ENCODE results near the gene URB2.
"Not testable (repeated sequence)": the region's sequence is repeated elsewhere in the genome, so short reads cannot be mapped to it uniquely, and the experiment has no call there.

URB2 gene
- total RNA-seq = 5.3 to 30.4 (median 22.5) reads per million in 17 experiments

GRCh38 chr1:229625915-229626831 is at the start of gene URB2, which contains the start of gene TAF5L:
Gene URB2, plus strand, starts transcription at chr1:229626247. Its CDS starts 1,387 bp downstream, at chr1:229627634.
Gene TAF5L, minus strand, starts transcription at chr1:229626122. Its CDS starts 11,640 bp downstream, at chr1:229614482.
- peak; percentile 93 to 97 (median 96) for DNase-seq

- DNase-seq = no peak
Measured at GRCh38 chr1:229578168-229579058, 47.6 kb upstream of the URB2 start.

GRCh38 chr1:229579059-229579673 is 46.9 kb upstream of the URB2 start:
- DNase-seq = peak; percentile 73 to 86 (median 82)

GRCh38 chr1:229581485-229581884 is 44.6 kb upstream of the URB2 start:
- no peak for DNase-seq

- DNase-seq = peak; percentile 69 to 81 (median 77)
Measured at GRCh38 chr1:229582011-229582694, 43.9 kb upstream of the URB2 start.

- DNase-seq = peak in 2 of 4 experiments; percentile 35 to 50
Measured at GRCh38 chr1:229582715-229583114, 43.3 kb upstream of the URB2 start.

- DNase-seq = no peak
Measured at GRCh38 chr1:229585338-229585737, 40.7 kb upstream of the URB2 start.

- no peak for DNase-seq
Measured at GRCh38 chr1:229590119-229590518, 35.9 kb upstream of the URB2 start.

GRCh38 chr1:229593800-229594199 is 32.2 kb upstream of the URB2 start:
- DNase-seq = no peak

GRCh38 chr1:229594227-229595008 is 31.6 kb upstream of the URB2 start:
- no peak for DNase-seq

- not testable (repeated sequence) for DNase-seq
Measured at GRCh38 chr1:229595876-229596275, 30.2 kb upstream of the URB2 start.

- DNase-seq = peak; percentile 36 to 63 (median 48)
Measured at GRCh38 chr1:229596925-229597699, 28.9 kb upstream of the URB2 start.

- no peak for DNase-seq
Measured at GRCh38 chr1:229597877-229598276, 28.2 kb upstream of the URB2 start.

- DNase-seq = no peak
Measured at GRCh38 chr1:229599218-229599954, 26.7 kb upstream of the URB2 start.

- no peak for DNase-seq
Measured at GRCh38 chr1:229600229-229600628, 25.8 kb upstream of the URB2 start.

- DNase-seq = no peak
Measured at GRCh38 chr1:229603371-229604005, 22.6 kb upstream of the URB2 start.

- DNase-seq = no peak
Measured at GRCh38 chr1:229607370-229607769, 18.7 kb upstream of the URB2 start.

- no peak for DNase-seq
Measured at GRCh38 chr1:229608590-229608989, 17.5 kb upstream of the URB2 start.

GRCh38 chr1:229613938-229614337 is 12.1 kb upstream of the URB2 start:
- DNase-seq = no peak

Data from suppressor macrophage (primary cell).